ENCODE measurements around the gene SYTL2. TPM values are rescaled to one million over a fixed set of nuclear protein-coding genes. Genes with fewer than 3 reads are reported as not detected.
A peak's percentile ranks its signal among the peaks of the same experiment; 100 is the strongest.

SYTL2 gene
- polyA plus RNA-seq, 1 of the 3 experiments (the other 2 are of a cell fraction): 36.0 TPM

- no peak overlapping the region for H3K4me2 ChIP-seq
- H3K9ac ChIP-seq: no peak overlapping the region
- H3K36me3 ChIP-seq (replicated peaks in 1 of 2; ENCODE audit: control insufficient read depth in 1 of 2, insufficient read depth in 2 of 2, low read length in 1 of 2): peaks cover 0 to 6% of the 10 kb centered on the region in 2 experiments
- no peak for DNase-seq
- no peaks in the 10 kb centered on the region for H3K79me2 ChIP-seq (ENCODE audit: insufficient read depth)
- H3K27ac ChIP-seq (ENCODE audit: low read depth in 2 of 2, low read length in 1 of 2): no peak overlapping the region
- no peak for TF ChIP-seq ELF1 (IDR thresholded peaks at IDR 0.05)
- no peak for TF ChIP-seq REST (IDR thresholded peaks at IDR 0.05; ENCODE audit: low read depth, low read length)
- no peak for TF ChIP-seq NFIC (IDR thresholded peaks at IDR 0.05; ENCODE audit: borderline replicate concordance)
- no peak for TF ChIP-seq YY1 (IDR thresholded peaks at IDR 0.05; ENCODE audit: low read depth)
- TF ChIP-seq RAD21 (IDR thresholded peaks at IDR 0.05; ENCODE audit: low read length): no peak
- TF ChIP-seq EP300 (IDR thresholded peaks at IDR 0.05; ENCODE audit: borderline replicate concordance in 1 of 2, low read depth in 1 of 2, low read length in 1 of 2): no peak
- no peak for TF ChIP-seq RXRA (IDR thresholded peaks at IDR 0.05; ENCODE audit: borderline replicate concordance, low read depth)
- ChIA-PET CTCF (no interaction called here), POLR2A (no interaction called here)
- no peaks in the 10 kb centered on the region for H3F3A ChIP-seq (replicated peaks; ENCODE audit: insufficient read depth)
- no peaks in the 10 kb centered on the region for H4K20me1 ChIP-seq (ENCODE audit: insufficient read depth)
- peaks cover 0 to 3% of the 10 kb centered on the region in 2 experiments; a peak in 2 of 4 replicates for H3K4me1 ChIP-seq (ENCODE audit: control insufficient read depth in 1 of 2, insufficient read depth in 2 of 2, low read depth in 1 of 2, low read length in 1 of 2)
- no peaks in the 10 kb centered on the region for H3K9me3 ChIP-seq
- no peak overlapping the region for H3K4me3 ChIP-seq (ENCODE audit: low read depth in 2 of 2, low read length in 1 of 2)
- WGBS (ENCODE audit: low lambda C conversion rate): 94% methylated on average over 1 of the region's 1 CpG
- no peak overlapping the region for H2AFZ ChIP-seq (ENCODE audit: low read depth)
- no peaks in the 10 kb centered on the region for H3K9me2 ChIP-seq
- no peaks in the 10 kb centered on the region for H3K27me3 ChIP-seq (ENCODE audit: insufficient read depth)
Measured at GRCh38 chr11:85762226-85762625, 48.7 kb downstream of the SYTL2 start.

- DNase-seq: no peak
- Histone ChIP-seq H3K27me3 (ENCODE audit: insufficient read depth) (no peaks in the 10 kb centered on the region), H3K9ac (no peak overlapping the region), H3K9me2 (no peaks in the 10 kb centered on the region), H3K36me3 (replicated peaks in 1 of 2; ENCODE audit: control insufficient read depth in 1 of 2, insufficient read depth in 2 of 2, low read length in 1 of 2) (peaks cover 0 to 6% of the 10 kb centered on the region in 2 experiments), H3K79me2 (ENCODE audit: insufficient read depth) (no peaks in the 10 kb centered on the region), H3K4me3 (ENCODE audit: low read depth in 2 of 2, low read length in 1 of 2) (no peak overlapping the region), H4K20me1 (ENCODE audit: insufficient read depth) (no peaks in the 10 kb centered on the region), H2AFZ (ENCODE audit: low read depth) (no peak overlapping the region), H3K9me3 (no peaks in the 10 kb centered on the region), H3K27ac (ENCODE audit: low read depth in 2 of 2, low read length in 1 of 2) (no peak overlapping the region), H3K4me2 (no peak overlapping the region), H3K4me1 (ENCODE audit: control insufficient read depth in 1 of 2, insufficient read depth in 2 of 2, low read depth in 1 of 2, low read length in 1 of 2) (peaks cover 0 to 3% of the 10 kb centered on the region in 2 experiments; a peak in 2 of 4 replicates), H3F3A (replicated peaks; ENCODE audit: insufficient read depth) (no peaks in the 10 kb centered on the region)
- ChIA-PET POLR2A (no interaction called here), CTCF (no interaction called here)
- 86% methylated on average over 2 of the region's 2 CpGs for whole genome bisulfite sequencing (ENCODE audit: low lambda C conversion rate)
- TF ChIP-seq MEF2A (IDR thresholded peaks at IDR 0.05; ENCODE audit: borderline replicate concordance, low read depth) (no peak), TEAD4 (IDR thresholded peaks at IDR 0.05; ENCODE audit: borderline replicate concordance, insufficient read depth) (0 out of 2 replicates have a peak, but pooled peaks have one; percentile 26), SIN3A (IDR thresholded peaks at IDR 0.05; ENCODE audit: borderline replicate concordance, low read depth, low read length) (no peak), EZH2phosphoT487 (IDR thresholded peaks at IDR 0.05; ENCODE audit: borderline replicate concordance, low read depth) (no peak), FOXM1 (IDR thresholded peaks at IDR 0.05; ENCODE audit: low read depth) (no peak), MXI1 (IDR thresholded peaks at IDR 0.05; ENCODE audit: low read depth, low read length) (no peak), GATA2 (CRISPR knock-in tag; IDR thresholded peaks at IDR 0.05) (no peak), USF2 (IDR thresholded peaks at IDR 0.05; ENCODE audit: borderline replicate concordance, low read depth, low read length) (no peak), ZBTB33 (IDR thresholded peaks at IDR 0.05; ENCODE audit: borderline replicate concordance, low read depth) (no peak), EP300 (IDR thresholded peaks at IDR 0.05; ENCODE audit: borderline replicate concordance in 1 of 2, low read depth in 1 of 2, low read length in 1 of 2) (peak in 1 of 2 experiments; percentile 43; a peak in 1 of 4 replicates), NFIC (IDR thresholded peaks at IDR 0.05; ENCODE audit: borderline replicate concordance) (peak; percentile 43; the same call in 1 of the 2 replicates), USF1 (IDR thresholded peaks at IDR 0.05; ENCODE audit: borderline replicate concordance, low read depth) (no peak), IRF3 (IDR thresholded peaks at IDR 0.05; ENCODE audit: low read depth, low read length) (no peak), FOSL2 (IDR thresholded peaks at IDR 0.05; ENCODE audit: borderline replicate concordance, low read depth) (peak; percentile 47; the same call in 1 of the 2 replicates)
Measured at GRCh38 chr11:85759915-85760314, 51.0 kb downstream of the SYTL2 start.

Data from SK-N-SH (cell line).